ENCODE measurements around the gene SLC30A7. TPM values are rescaled to one million over a fixed set of nuclear protein-coding genes. Genes with fewer than 3 reads are reported as not detected.

SLC30A7 gene
- total RNA-seq, 2 experiments from 2014 or later, result 21.6 to 21.7 TPM

DNA sequence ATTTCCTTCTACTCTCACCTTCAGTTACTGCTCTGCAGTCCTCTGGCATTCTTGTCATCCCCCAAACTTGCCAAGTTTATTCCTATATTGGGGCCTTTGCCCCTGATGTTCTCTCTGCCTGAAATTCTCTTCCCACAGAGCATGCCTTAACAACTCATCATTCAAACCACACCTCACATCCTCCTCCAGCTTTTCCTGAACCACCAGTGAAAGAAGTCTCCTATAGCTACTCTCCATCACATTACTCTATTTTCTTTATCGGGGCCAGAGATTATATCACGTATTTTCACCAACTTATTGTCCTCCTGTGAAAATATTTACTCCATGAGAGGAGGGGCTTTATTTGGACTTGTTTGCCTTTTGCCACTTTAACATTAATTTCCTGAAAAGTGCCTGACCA, 33.3 kb upstream of the SLC30A7 start:
- H3K36me3 Mint-ChIP-seq (ENCODE audit: low read depth), result no peaks in the 10 kb centered on the region
- POLR2A ChIA-PET, result no interaction called here
- ATAC-seq (ENCODE audit: poor library complexity), result no peak
- H3K4me1 Mint-ChIP-seq (ENCODE audit: low read depth), result no peaks in the 10 kb centered on the region
- TF ChIP-seq, protein P1, sequence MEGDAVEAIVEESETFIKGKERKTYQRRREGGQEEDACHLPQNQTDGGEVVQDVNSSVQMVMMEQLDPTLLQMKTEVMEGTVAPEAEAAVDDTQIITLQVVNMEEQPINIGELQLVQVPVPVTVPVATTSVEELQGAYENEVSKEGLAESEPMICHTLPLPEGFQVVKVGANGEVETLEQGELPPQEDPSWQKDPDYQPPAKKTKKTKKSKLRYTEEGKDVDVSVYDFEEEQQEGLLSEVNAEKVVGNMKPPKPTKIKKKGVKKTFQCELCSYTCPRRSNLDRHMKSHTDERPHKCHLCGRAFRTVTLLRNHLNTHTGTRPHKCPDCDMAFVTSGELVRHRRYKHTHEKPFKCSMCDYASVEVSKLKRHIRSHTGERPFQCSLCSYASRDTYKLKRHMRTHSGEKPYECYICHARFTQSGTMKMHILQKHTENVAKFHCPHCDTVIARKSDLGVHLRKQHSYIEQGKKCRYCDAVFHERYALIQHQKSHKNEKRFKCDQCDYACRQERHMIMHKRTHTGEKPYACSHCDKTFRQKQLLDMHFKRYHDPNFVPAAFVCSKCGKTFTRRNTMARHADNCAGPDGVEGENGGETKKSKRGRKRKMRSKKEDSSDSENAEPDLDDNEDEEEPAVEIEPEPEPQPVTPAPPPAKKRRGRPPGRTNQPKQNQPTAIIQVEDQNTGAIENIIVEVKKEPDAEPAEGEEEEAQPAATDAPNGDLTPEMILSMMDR (IDR thresholded peaks at IDR 0.05), result no peak
- H3K9me3 Mint-ChIP-seq, result no peaks in the 10 kb centered on the region
- no peaks in the 10 kb centered on the region for H3K27me3 Mint-ChIP-seq
- intact Hi-C loops (cut with DNase I, micrococcal nuclease), result no loop called here
- Histone ChIP-seq H3K4me1 (ENCODE audit: insufficient read depth, low read length) (no peaks in the 10 kb centered on the region), H3K4me3 (ENCODE audit: low read length) (no peak overlapping the region), H3K27ac (ENCODE audit: low read depth in 1 of 2, low read length in 2 of 2) (no peak overlapping the region), H3K36me3 (ENCODE audit: insufficient read depth, low read length) (no peaks in the 10 kb centered on the region), H3K27me3 (ENCODE audit: control insufficient read depth in 1 of 2, insufficient read depth in 2 of 2, low read length in 2 of 2) (peaks cover 0 to 3% of the 10 kb centered on the region in 2 experiments), H3K9me3 (ENCODE audit: control insufficient read depth in 1 of 2, insufficient read depth in 1 of 2, low read length in 2 of 2) (no peaks in the 10 kb centered on the region)
- no peak overlapping the region for H3K4me3 Mint-ChIP-seq
- CTCF ChIA-PET, result no interaction called here
- H3K27ac Mint-ChIP-seq, result no peak overlapping the region
- DNase-seq, result no peak

DNA sequence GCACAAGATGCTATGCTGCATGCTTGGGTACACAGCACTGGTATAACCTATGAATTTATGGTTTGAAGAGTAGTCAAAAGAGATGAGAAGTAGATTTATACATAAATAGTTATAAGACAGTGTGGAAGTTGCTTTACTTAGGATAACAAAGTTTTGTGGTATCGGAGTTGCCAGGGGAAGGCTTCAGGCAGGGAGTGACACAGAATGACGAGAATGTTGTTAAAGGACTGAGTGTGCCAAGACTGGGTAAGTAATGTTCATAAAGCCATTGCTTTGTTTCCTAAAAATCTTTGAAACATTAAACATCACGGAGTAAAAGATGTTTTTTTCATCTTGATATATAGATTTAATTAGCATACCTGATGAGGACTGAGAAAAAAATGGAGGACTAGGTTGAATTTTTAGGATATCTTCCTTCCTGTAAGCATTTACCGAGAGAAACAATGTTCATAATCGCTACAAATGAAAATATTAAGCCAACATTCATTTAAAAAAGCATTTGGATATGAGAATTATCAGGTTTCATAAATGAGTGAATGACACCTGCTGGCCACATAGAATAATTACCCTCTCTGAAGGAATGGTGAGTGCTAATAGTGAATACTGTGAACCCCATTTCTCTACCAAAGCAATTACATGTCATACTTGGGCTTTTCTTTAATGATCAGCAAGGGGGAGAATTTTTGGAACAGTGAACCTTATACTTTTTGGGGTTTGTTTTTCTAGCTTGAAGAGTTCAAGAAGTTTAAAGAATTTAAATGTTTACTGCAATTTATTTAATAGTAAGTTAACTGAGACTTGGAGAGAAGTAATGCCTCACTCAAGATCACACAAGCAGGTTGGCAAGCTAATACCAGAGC, 29.6 kb upstream of the SLC30A7 start:
- DNase-seq (peak in 3 of 14 experiments; percentile 33 to 48 (median 41)), ATAC-seq (ENCODE audit: poor library complexity) (no peak)
- no peaks in the 10 kb centered on the region for H3K9me3 Mint-ChIP-seq
- ChIA-PET POLR2A (no interaction called here), CTCF (no interaction called here)
- no peaks in the 10 kb centered on the region for H3K36me3 Mint-ChIP-seq (ENCODE audit: low read depth)
- H3K4me3 Mint-ChIP-seq, result no peak overlapping the region
- Histone ChIP-seq H3K4me1 (ENCODE audit: insufficient read depth, low read length) (no peaks in the 10 kb centered on the region), H3K4me3 (ENCODE audit: low read length) (no peak overlapping the region), H3K27me3 (ENCODE audit: control insufficient read depth in 1 of 2, insufficient read depth in 2 of 2, low read length in 2 of 2) (no peaks in the 10 kb centered on the region), H3K27ac (ENCODE audit: low read depth in 1 of 2, low read length in 2 of 2) (no peak overlapping the region), H3K36me3 (ENCODE audit: insufficient read depth, low read length) (no peaks in the 10 kb centered on the region), H3K9me3 (ENCODE audit: control insufficient read depth in 1 of 2, insufficient read depth in 1 of 2, low read length in 2 of 2) (no peaks in the 10 kb centered on the region)
- H3K27ac Mint-ChIP-seq, result no peak overlapping the region
- TF ChIP-seq, protein P1 (IDR thresholded peaks at IDR 0.05), result peak; percentile 60
- intact Hi-C loops (cut with DNase I, micrococcal nuclease), result loop anchor here (2.0 to 5.0 kb wide), 2 partner anchors 259 to 1684 kb away; no protein-coding TSS in a partner anchor
- no peaks in the 10 kb centered on the region for H3K27me3 Mint-ChIP-seq
- no peaks in the 10 kb centered on the region for H3K4me1 Mint-ChIP-seq (ENCODE audit: low read depth)

DNA sequence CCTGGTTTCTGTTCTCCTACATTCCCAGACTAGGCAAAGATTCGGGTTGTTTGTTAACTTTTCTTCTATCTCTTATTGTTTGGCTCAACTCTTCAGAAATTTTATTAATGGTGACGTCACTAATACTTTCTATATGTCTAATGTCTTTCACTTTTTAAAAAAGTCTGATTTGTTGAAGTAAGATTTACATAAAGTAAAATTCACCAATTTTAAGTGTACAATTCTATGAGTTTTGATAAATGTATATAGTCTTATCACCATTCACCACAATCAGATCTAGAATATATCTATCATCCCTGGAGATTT, 29.0 kb upstream of the SLC30A7 start:
- H3K9me3 Mint-ChIP-seq, result no peaks in the 10 kb centered on the region
- CTCF ChIA-PET, result no interaction called here
- intact Hi-C loops (cut with DNase I, micrococcal nuclease), result loop anchor here (2.0 to 5.0 kb wide), 2 partner anchors 260 to 1685 kb away; no protein-coding TSS in a partner anchor
- Histone ChIP-seq H3K36me3 (ENCODE audit: insufficient read depth, low read length) (no peaks in the 10 kb centered on the region), H3K4me1 (ENCODE audit: insufficient read depth, low read length) (no peaks in the 10 kb centered on the region), H3K27me3 (ENCODE audit: control insufficient read depth in 1 of 2, insufficient read depth in 2 of 2, low read length in 2 of 2) (no peaks in the 10 kb centered on the region), H3K4me3 (ENCODE audit: low read length) (no peak overlapping the region), H3K9me3 (ENCODE audit: control insufficient read depth in 1 of 2, insufficient read depth in 1 of 2, low read length in 2 of 2) (no peaks in the 10 kb centered on the region), H3K27ac (ENCODE audit: low read depth in 1 of 2, low read length in 2 of 2) (no peak overlapping the region)
- POLR2A ChIA-PET, result interaction anchor here (0.7 kb wide), 1 partner anchor 331 kb away, joined by 3 read pairs; no protein-coding TSS in a partner anchor
- DNase-seq (no peak), ATAC-seq (ENCODE audit: poor library complexity) (no peak)
- H3K4me1 Mint-ChIP-seq (ENCODE audit: low read depth), result no peaks in the 10 kb centered on the region
- no peaks in the 10 kb centered on the region for H3K27me3 Mint-ChIP-seq
- TF ChIP-seq, protein P1 (IDR thresholded peaks at IDR 0.05), result no peak
- H3K4me3 Mint-ChIP-seq, result no peak overlapping the region
- no peak overlapping the region for H3K27ac Mint-ChIP-seq
- no peaks in the 10 kb centered on the region for H3K36me3 Mint-ChIP-seq (ENCODE audit: low read depth)

Measured in CD4-positive, alpha-beta T cell (primary cell).